Ishikawa (cell line): ENCODE results near the gene NCAPG2.

Source experiments
- CEBPB ChIP-seq: IDR thresholded peaks from 2 replicates; pipeline ENCODE4 v1.6.1; 2012
- CREB1 ChIP-seq: IDR thresholded peaks from 2 replicates; pipeline ENCODE4 v1.6.1; 2012; ENCODE audit warnings: low read depth
- EP300 ChIP-seq: IDR thresholded peaks from 2 replicates; pipeline ENCODE4 v1.6.1; 2012; ENCODE audit warnings: borderline replicate concordance
- NFIC ChIP-seq: IDR thresholded peaks from 2 replicates; pipeline ENCODE4 v1.6.1; 2012
- RAD21 ChIP-seq: IDR thresholded peaks from 2 replicates; pipeline ENCODE4 v1.6.1; 2012; ENCODE audit warnings: low read depth
- TAF1 ChIP-seq: IDR thresholded peaks from 2 replicates; pipeline ENCODE4 v1.6.1; 2012; ENCODE audit warnings: low read depth, mild to moderate bottlenecking
- YY1 ChIP-seq: IDR thresholded peaks from 2 replicates; pipeline ENCODE4 v1.6.1; 2012; ENCODE audit warnings: low read depth
- TF ChIP-seq, protein P1 (sequence below): IDR thresholded peaks from 2 replicates; pipeline ENCODE4 v1.6.1; 2012; ENCODE audit warnings: low read depth, mild to moderate bottlenecking
- TF ChIP-seq, protein P2 (sequence below): IDR thresholded peaks from 2 replicates; pipeline ENCODE4 v1.6.1; 2012

DNA sequence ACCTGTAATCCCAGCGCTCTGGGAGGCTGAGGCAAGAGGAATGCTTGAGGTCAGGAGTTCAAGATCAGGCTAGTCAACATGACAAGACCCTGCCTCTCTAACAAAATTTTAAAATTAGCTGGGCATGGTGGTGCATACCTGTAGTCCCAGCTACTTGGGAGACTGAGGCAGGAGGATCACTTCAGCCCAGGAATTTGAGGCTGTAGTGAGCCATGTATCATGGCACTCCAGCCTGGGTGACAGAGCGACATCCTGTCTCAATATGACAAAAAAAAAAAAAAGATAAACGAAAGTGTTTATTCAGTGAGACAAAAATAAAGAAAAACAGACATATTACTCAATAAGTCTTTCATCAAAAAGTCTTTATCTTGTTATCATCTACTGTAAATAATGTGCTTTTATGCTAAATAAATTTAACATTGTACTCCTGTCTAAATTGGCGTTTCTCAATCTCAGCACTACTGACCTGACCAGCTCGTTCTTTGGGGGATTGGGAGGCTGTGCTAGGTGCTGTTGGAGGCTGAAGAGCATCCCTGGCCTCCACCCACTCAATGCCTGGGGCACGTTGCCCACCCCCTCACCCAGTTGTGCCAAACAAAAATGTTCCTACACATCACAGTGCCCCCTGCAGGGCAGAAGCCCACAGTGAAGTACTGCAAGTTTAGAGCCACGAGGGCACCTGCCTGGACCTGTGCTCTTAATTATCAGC is 57.7 kb downstream of the NCAPG2 start:
- TF ChIP-seq CEBPB (no peak), EP300 (no peak), YY1 (no peak), TAF1 (no peak), CREB1 (no peak), NFIC (no peak), RAD21 (no peak)
- TF ChIP-seq, protein P1, sequence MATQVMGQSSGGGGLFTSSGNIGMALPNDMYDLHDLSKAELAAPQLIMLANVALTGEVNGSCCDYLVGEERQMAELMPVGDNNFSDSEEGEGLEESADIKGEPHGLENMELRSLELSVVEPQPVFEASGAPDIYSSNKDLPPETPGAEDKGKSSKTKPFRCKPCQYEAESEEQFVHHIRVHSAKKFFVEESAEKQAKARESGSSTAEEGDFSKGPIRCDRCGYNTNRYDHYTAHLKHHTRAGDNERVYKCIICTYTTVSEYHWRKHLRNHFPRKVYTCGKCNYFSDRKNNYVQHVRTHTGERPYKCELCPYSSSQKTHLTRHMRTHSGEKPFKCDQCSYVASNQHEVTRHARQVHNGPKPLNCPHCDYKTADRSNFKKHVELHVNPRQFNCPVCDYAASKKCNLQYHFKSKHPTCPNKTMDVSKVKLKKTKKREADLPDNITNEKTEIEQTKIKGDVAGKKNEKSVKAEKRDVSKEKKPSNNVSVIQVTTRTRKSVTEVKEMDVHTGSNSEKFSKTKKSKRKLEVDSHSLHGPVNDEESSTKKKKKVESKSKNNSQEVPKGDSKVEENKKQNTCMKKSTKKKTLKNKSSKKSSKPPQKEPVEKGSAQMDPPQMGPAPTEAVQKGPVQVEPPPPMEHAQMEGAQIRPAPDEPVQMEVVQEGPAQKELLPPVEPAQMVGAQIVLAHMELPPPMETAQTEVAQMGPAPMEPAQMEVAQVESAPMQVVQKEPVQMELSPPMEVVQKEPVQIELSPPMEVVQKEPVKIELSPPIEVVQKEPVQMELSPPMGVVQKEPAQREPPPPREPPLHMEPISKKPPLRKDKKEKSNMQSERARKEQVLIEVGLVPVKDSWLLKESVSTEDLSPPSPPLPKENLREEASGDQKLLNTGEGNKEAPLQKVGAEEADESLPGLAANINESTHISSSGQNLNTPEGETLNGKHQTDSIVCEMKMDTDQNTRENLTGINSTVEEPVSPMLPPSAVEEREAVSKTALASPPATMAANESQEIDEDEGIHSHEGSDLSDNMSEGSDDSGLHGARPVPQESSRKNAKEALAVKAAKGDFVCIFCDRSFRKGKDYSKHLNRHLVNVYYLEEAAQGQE, result no peak
- TF ChIP-seq, protein P2, sequence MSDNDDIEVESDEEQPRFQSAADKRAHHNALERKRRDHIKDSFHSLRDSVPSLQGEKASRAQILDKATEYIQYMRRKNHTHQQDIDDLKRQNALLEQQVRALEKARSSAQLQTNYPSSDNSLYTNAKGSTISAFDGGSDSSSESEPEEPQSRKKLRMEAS, result no peak
